HG03378 (cell line): ENCODE results near the gene CDK9.
"Not testable (repeated sequence)": the region's sequence is repeated elsewhere in the genome, so short reads cannot be mapped to it uniquely, and the experiment has no call there.

Source experiments
- ATAC-seq: cut with Tn5 transposase; IDR thresholded peaks from one replicate; pipeline ENCODE4 v1.9.1; 2021; ENCODE audit warnings: mild to moderate bottlenecking, moderate library complexity; ENCODE audit not compliant: unreplicated experiment

The CDK9 gene

GRCh38 chr9:127785933-127786772 is at the start of gene CDK9:
CDK9 (plus strand) TSS chr9:127786034; CDS start chr9:127786149, 115 bp downstream.
- no peak for ATAC-seq

GRCh38 chr9:127738666-127739065 is 47.2 kb upstream of the CDK9 start:
- no peak for ATAC-seq

GRCh38 chr9:127739614-127740330 is 46.1 kb upstream of the CDK9 start:
- no peak for ATAC-seq

GRCh38 chr9:127741831-127742434 is 43.9 kb upstream of the CDK9 start:
- no peak for ATAC-seq

GRCh38 chr9:127742435-127743088 is 43.3 kb upstream of the CDK9 start:
- no peak for ATAC-seq

GRCh38 chr9:127744398-127745110 is 41.3 kb upstream of the CDK9 start:
- no peak for ATAC-seq

- no peak for ATAC-seq
Observed at GRCh38 chr9:127746959-127747569, 38.8 kb upstream of the CDK9 start.

- no peak for ATAC-seq
Observed at GRCh38 chr9:127749090-127749787, 36.6 kb upstream of the CDK9 start.

GRCh38 chr9:127751269-127752054 is 34.4 kb upstream of the CDK9 start:
- ATAC-seq = no peak

- no peak for ATAC-seq
Observed at GRCh38 chr9:127753148-127753547, 32.7 kb upstream of the CDK9 start.

- no peak for ATAC-seq
Observed at GRCh38 chr9:127753622-127754021, 32.2 kb upstream of the CDK9 start.

- ATAC-seq = no peak
Observed at GRCh38 chr9:127754099-127755060, 31.5 kb upstream of the CDK9 start.

- ATAC-seq = no peak
Observed at GRCh38 chr9:127755061-127756060, 30.5 kb upstream of the CDK9 start.

GRCh38 chr9:127756233-127756632 is 29.6 kb upstream of the CDK9 start:
- ATAC-seq = no peak

GRCh38 chr9:127756776-127757175 is 29.1 kb upstream of the CDK9 start:
- ATAC-seq = not testable (repeated sequence)

GRCh38 chr9:127758843-127759242 is 27.0 kb upstream of the CDK9 start:
- ATAC-seq = no peak
